Lung (tissue), 12 donors: ENCODE measurements around the gene TMTC4. TPM values are rescaled to one million over a fixed set of nuclear protein-coding genes. Genes with fewer than 3 reads are reported as not detected.

Experiments
- ATAC-seq: fragments of 200-7000 bp; cut with Tn5 transposase; one replicate; pipeline ENCODE4 v1.9.1; 2020; ENCODE audit warnings: moderate number of reproducible peaks; ENCODE audit not compliant: insufficient read depth, low FRiP score
- DNase-seq, 3 donors: peaks; one replicate each; pipeline ENCODE4 v3.0.0-alpha.2; 2013 to 2017
- H3K27ac ChIP-seq, 2 donors: one replicate each; pipeline ENCODE4 v1.5.1; 2013; ENCODE audit warnings: mild to moderate bottlenecking in 2 of 2, moderate library complexity in 2 of 2, control low read depth in 1 of 2, inconsistent platforms in 1 of 2, low read depth in 1 of 2, low read length in 1 of 2
- H3K27me3 ChIP-seq, 3 donors: one replicate each; pipeline ENCODE4 v1.5.1; 2013; ENCODE audit warnings: low read length in 2 of 3; ENCODE audit not compliant: control insufficient read depth in 3 of 3, insufficient read depth in 3 of 3
- H3K36me3 ChIP-seq, 4 donors: one replicate each; pipeline ENCODE4 v1.5.1; 2013; ENCODE audit warnings: low read length in 4 of 4, mild to moderate bottlenecking in 1 of 4, moderate library complexity in 1 of 4; ENCODE audit not compliant: control insufficient read depth in 4 of 4, insufficient read depth in 4 of 4
- H3K4me1 ChIP-seq, 5 donors: one replicate each; pipeline ENCODE4 v1.5.1; 2013; ENCODE audit warnings: low read length in 5 of 5, mild to moderate bottlenecking in 2 of 5, moderate library complexity in 1 of 5; ENCODE audit not compliant: control insufficient read depth in 5 of 5, insufficient read depth in 5 of 5
- H3K4me3 ChIP-seq: one replicate; pipeline ENCODE4 v1.5.1; 2013; ENCODE audit warnings: mild to moderate bottlenecking, control low read depth, moderate library complexity
- H3K9ac ChIP-seq, 2 donors: one replicate each; pipeline ENCODE4 v1.5.1; 2013; ENCODE audit warnings: low read length in 2 of 2, control low read depth in 1 of 2; ENCODE audit not compliant: insufficient read depth in 1 of 2
- H3K9me3 ChIP-seq, 4 donors: one replicate each; pipeline ENCODE4 v1.5.1; 2013; ENCODE audit warnings: low read length in 3 of 4, mild to moderate bottlenecking in 1 of 4, moderate library complexity in 1 of 4; ENCODE audit not compliant: control insufficient read depth in 4 of 4, insufficient read depth in 3 of 4
- CTCF ChIP-seq: IDR thresholded peaks from 2 replicates; pipeline ENCODE4 v1.5.1; 2012; ENCODE audit warnings: mild to moderate bottlenecking; ENCODE audit errors: control extremely low read depth, extremely low read depth
- WGBS, 2 donors: extraction: QIAGEN DNeasy Blood & Tissue Kit; methylation state at CpG; one replicate each; pipeline ENCODE4 v1.1.7; 2013; 5-methylcytosine and 5-hydroxymethylcytosine counted together
- polyA plus RNA-seq, 2 donors: library from polyadenylated mRNA; stranded (reverse); fragments of 200-250 nt; gene quantifications; one replicate each; pipeline ENCODE4 v1.2.1, GENCODE V29; 2013
- total RNA-seq, 2 donors: library from RNA; depleted of rRNA in 1 of 2; stranded (reverse); fragments of >200 nt in 1 of 2; gene quantifications; one replicate each; pipeline ENCODE4 v1.2.1, GENCODE V29; 2014 to 2021
- donor health status: control.
- donor health status: control.
- donor health status: Bipolar disorder and iron deficiency.
- donor health status: healthy.
- donor health status: DM: yes; HTN: yes; CAD: no.

Gene TMTC4
- total and polyA plus RNA-seq, 4 donors = 5.0 to 27.1 (median 11.7) TPM

GRCh38 chr13:100561158-100561499, 113.5 kb downstream of the TMTC4 start:
- Histone ChIP-seq H3K36me3 (no peaks in the 10 kb centered on the region), H3K4me3 (no peak overlapping the region), H3K9me3 (peaks cover 0 to 4% (median 0%) of the 10 kb centered on the region in 4 donors), H3K27me3 (no peaks in the 10 kb centered on the region), H3K4me1 (no peaks in the 10 kb centered on the region), H3K9ac (no peak overlapping the region), H3K27ac (no peak overlapping the region)
- no peak for TF ChIP-seq CTCF
- DNase-seq = no peak
- WGBS, 2 donors = 77 to 90% methylated on average over 2 of the region's 2 CpGs
- ATAC-seq = no peak

GRCh38 chr13:100560498-100561157, 114.0 kb downstream of the TMTC4 start:
- 87 to 91% methylated on average over 15 of the region's 15 CpGs for WGBS, 2 donors
- H3K9me3 ChIP-seq = peaks cover 0 to 2% (median 0%) of the 10 kb centered on the region in 4 donors
- no peak for DNase-seq
- no peak overlapping the region for H3K27ac ChIP-seq
- H3K36me3 ChIP-seq = no peaks in the 10 kb centered on the region
- no peaks in the 10 kb centered on the region for H3K27me3 ChIP-seq
- no peaks in the 10 kb centered on the region for H3K4me1 ChIP-seq
- H3K4me3 ChIP-seq = no peak overlapping the region
- no peak for TF ChIP-seq CTCF
- H3K9ac ChIP-seq = no peak overlapping the region
- no peak for ATAC-seq

- peaks cover 0 to 2% (median 0%) of the 10 kb centered on the region in 4 donors for H3K9me3 ChIP-seq
- WGBS, 2 donors = 94% methylated on average over 8 of the region's 8 CpGs
- H3K4me1 ChIP-seq = no peaks in the 10 kb centered on the region
- ATAC-seq (no peak), DNase-seq (no peak)
- H3K4me3 ChIP-seq = no peak overlapping the region
- H3K9ac ChIP-seq = no peak overlapping the region
- H3K27ac ChIP-seq = no peak overlapping the region
- no peaks in the 10 kb centered on the region for H3K36me3 ChIP-seq
- no peak for TF ChIP-seq CTCF
- no peaks in the 10 kb centered on the region for H3K27me3 ChIP-seq
Measured at GRCh38 chr13:100559886-100560285, 114.7 kb downstream of the TMTC4 start.

Other genes starting within 250 kb of the TMTC4 start
- 1 to 10 TPM; 5.3 to 6.8 TPM for gene GGACT, start 86.0 kb downstream of the TMTC4 start, total RNA-seq
- gene GGACT, start 86.0 kb downstream of the TMTC4 start, polyA plus RNA-seq = 1 to 10 TPM; 1.1 to 2.6 TPM